IPS DF 4.7 (cell line): ENCODE data around the gene JMJD4.

Experiments used
- DNase-seq: peaks from one replicate; pipeline ENCODE4 v3.0.0-alpha.2; 2013; ENCODE audit warnings: low spot score; ENCODE audit errors: extremely low read depth

JMJD4 gene

GRCh38 chr1:227769047-227769935, 34.2 kb upstream of the JMJD4 start:
- DNase-seq: no peak

- no peak for DNase-seq
Measured at GRCh38 chr1:227768640-227769039, 33.5 kb upstream of the JMJD4 start.

GRCh38 chr1:227768125-227768439, 33.0 kb upstream of the JMJD4 start:
- DNase-seq: no peak

- no peak for DNase-seq
Measured at GRCh38 chr1:227767401-227768124, 32.5 kb upstream of the JMJD4 start.

GRCh38 chr1:227766653-227767277, 31.7 kb upstream of the JMJD4 start:
- DNase-seq: no peak

- no peak for DNase-seq
Measured at GRCh38 chr1:227766015-227766634, 31.0 kb upstream of the JMJD4 start.

- no peak for DNase-seq
Measured at GRCh38 chr1:227765261-227766014, 30.3 kb upstream of the JMJD4 start.

- no peak for DNase-seq
Measured at GRCh38 chr1:227764019-227764391, 28.9 kb upstream of the JMJD4 start.

- DNase-seq: no peak
Measured at GRCh38 chr1:227763246-227764018, 28.3 kb upstream of the JMJD4 start.

- DNase-seq: peak; percentile 30
Measured at GRCh38 chr1:227762231-227762911, 27.3 kb upstream of the JMJD4 start.

GRCh38 chr1:227761621-227762230, 26.6 kb upstream of the JMJD4 start:
- no peak for DNase-seq

- DNase-seq: no peak
Measured at GRCh38 chr1:227760377-227760776, 25.3 kb upstream of the JMJD4 start.

- no peak for DNase-seq
Measured at GRCh38 chr1:227759341-227760300, 24.5 kb upstream of the JMJD4 start.

- no peak for DNase-seq
Measured at GRCh38 chr1:227758366-227758765, 23.3 kb upstream of the JMJD4 start.

- DNase-seq: no peak
Measured at GRCh38 chr1:227757781-227758180, 22.7 kb upstream of the JMJD4 start.

GRCh38 chr1:227756172-227756959, 21.3 kb upstream of the JMJD4 start:
- DNase-seq: no peak

- DNase-seq: no peak
Measured at GRCh38 chr1:227754958-227755357, 19.9 kb upstream of the JMJD4 start.
